HG02642 (cell line): Measurements from ENCODE around the gene POU6F1.

Experiments
- ATAC-seq: cut with Tn5 transposase; IDR thresholded peaks from one replicate; pipeline ENCODE4 v1.9.1; 2021; ENCODE audit warnings: mild to moderate bottlenecking; ENCODE audit not compliant: unreplicated experiment, poor library complexity

The POU6F1 gene

DNA sequence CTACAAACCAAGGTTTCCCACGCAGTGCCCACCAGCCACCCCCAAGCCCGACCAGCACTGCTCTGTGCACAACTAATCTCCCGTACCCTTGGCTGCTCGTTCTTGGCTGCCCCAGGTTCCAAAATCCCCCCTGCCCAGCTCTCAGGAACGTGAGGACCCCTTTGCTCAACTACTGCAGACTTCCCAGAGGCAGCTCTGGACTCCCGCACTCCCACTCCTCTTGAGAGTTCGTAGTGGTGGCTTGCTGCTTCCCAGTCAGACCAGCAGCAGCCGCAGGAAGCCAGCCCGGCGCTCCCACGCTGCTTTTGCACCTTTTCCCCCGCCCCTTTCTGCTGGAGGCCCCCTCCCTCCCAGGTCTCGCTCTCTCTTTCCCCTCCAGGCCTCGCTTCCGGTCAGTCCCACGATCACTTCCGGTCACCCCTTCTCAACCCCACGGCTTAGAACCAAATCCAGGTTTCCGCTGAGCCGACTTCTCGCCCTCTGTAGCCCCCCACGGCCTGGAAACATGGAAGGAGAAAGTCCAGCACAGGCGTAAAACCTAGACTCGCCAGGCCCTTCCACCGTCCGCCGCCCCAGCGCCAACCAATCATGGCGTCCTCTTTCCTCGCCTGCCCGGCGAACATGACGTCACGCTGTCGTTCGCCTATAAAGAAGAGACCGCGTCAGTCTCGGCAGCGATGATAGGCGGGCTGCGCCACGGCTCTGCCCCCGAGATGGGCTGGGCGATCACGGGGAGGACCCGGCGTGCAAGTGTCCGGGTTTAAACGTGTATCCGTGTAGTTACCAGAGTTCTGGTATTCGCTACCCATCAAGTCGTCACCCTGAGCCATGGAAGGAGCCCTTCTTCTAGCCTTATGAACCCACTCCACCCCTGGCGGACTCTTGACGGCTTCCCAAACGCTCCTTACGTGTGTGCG lies 45.1 kb downstream of the POU6F1 start, which contains the start of gene TFCP2:
Gene TFCP2 (minus strand): TSS at position 621 of the 917 bp plus-strand sequence. CDS start 713 bp downstream, outside the sequence.
- ATAC-seq, result peak; percentile 94

GRCh38 chr12:51171884-51172514 lies 45.9 kb downstream of the POU6F1 start:
- peak; percentile 6 for ATAC-seq

- ATAC-seq, result no peak
These were observed 54.1 kb downstream of the POU6F1 start for GRCh38 chr12:51163795-51164194.

GRCh38 chr12:51162217-51162616 lies 55.6 kb downstream of the POU6F1 start:
- ATAC-seq, result no peak

- ATAC-seq, result no peak
These were observed 56.9 kb downstream of the POU6F1 start for GRCh38 chr12:51160814-51161459.

GRCh38 chr12:51156245-51156765 lies 61.6 kb downstream of the POU6F1 start:
- no peak for ATAC-seq

- ATAC-seq, result no peak
These were observed 64.9 kb downstream of the POU6F1 start for GRCh38 chr12:51152953-51153352.

DNA sequence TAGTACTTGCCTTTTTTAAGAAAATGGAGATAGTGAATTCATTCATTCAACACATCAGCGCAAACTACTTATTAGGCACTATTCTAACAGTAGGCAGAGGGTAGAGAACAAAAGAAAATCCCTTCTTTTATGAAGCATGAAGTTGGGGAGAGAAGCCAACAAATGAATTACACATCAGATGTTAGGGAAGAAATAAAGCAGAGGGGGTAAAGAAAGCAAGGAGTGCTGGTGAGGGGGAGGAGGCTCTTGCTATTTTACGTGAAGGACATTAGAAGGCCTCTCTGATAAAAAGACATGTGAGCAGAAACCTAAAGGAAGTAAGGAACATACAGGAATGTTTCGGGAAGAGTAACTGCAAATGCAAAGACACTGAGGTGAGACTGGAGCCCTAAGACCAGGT lies 67.1 kb downstream of the POU6F1 start:
- ATAC-seq, result no peak

DNA sequence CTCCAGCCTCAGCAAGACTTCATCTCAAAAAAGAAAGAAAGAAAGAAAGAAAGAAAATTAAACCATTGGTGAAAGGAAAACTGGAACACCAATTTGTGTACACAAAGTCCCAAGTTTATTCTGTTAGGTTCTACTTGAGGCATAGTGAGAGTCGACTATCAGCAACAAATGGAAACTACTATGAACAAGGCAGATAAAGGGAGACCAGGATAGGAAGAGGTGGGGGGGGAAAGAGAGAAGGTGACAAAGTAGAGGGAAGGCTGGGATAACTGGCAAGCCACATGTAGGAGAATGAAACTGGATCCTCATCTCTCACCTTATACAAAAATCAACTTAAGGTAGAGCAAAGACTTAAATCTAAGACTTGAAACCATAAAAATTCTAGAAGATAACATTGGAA lies 70.6 kb downstream of the POU6F1 start:
- no peak for ATAC-seq

DNA sequence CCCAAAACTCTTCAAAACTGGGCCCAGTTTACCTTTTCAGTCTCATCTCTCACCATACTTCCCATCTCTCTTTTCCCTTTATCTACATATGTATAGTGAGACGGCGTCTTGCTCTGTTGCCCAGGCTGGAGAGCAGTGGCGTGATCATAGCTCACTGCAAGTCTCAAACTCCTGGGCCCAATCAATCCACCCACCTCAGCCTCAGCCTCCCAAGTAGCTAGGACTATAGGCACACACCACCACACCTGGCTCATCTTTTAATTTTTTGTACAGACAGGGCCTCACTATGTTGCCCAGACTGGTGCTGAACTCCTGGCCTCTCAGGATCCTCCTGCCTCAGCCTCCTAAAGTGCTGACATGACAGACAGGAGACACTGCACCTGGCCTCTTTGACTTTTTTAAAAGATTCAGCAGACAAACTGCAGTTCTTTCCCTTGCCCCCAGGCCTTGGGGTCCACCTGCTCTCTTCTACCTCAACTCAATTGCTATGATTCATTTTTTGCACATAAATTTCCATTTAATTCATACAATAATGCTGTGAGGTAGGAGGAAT lies 78.5 kb downstream of the POU6F1 start:
- ATAC-seq, result no peak
